Measurements from ENCODE around the gene ADTRP.

ADTRP gene

DNA sequence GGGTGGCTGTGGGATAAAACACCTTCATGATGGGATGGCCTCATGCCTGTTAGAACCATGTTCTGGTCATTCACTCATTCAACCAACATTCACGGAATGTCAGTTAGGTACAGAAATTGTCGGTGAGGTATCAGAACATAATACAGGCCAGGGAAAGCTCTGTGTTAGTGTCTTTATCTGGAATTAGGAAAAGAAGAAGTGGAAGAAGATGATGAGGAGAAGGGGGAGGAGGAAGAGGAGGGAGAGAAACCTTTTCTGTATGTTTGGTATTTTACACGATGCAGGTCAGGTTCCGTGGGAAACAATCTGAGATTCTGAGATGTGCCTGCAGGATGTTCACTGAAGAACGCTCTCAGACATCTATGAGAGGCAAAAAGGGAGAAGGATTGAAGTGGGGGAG lies 5.6 kb downstream of the ADTRP start:
- no peak for DNase-seq (ENCODE audit: low spot score)

DNA sequence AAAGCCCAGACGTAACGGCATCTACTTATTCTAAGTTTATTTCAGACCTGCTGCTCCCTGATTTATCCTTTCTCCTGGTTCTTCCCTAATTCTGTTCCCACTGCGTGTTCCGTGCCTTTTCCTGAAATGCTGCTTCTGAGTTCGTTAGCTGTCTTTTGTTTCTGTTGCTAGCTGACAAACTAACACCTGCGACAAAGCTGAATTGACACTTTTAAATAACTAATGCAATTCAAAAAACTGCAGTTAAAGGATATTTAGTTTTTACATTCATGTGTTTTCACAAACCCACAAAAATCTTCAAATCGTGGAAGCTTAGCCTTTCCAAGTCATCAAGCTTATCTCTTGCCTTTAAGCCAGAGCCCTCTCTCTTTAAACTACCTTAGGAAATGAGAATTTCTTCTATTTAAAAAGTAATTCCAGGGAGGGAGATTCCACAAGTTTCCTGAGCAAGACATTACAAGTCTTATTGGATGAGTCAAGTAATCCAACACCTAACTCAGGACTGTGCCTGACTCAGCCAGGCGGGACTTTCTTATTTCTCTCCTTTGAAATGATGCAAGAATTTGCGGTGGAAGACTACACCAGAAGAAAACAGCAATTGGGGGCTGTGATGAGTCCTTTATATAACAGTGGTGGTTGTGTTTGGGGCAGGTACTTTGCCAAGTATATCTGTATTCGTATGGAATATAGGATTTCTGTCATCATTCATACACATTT lies 6.3 kb downstream of the ADTRP start:
- no peak for DNase-seq (ENCODE audit: low spot score)

DNA sequence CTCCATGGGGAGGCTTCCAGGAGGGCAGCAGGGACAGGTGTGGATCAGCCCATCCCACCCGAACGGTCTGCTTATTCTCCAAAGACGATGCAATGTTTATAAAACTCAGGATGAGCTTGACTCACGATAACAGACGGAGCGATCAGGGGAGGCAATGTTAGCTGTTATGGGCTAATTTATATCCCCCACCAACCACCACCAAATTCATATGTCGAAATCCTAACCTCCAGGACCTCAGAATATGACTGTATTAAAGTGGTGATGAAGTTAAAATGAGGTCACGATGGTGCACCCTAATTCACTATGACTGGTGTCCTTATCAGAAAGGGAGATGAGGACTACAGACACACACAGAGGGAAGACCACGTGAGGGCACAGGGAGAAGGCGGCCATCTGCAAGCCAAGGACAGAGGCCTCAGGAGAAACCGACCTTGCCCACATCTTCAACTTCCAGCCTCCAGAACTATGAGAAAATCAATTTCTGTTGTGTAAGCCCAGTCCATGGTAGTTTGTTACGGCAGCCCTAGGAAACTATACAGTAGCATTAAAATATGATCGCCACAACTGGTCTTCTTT lies 7.0 kb downstream of the ADTRP start:
- DNase-seq (ENCODE audit: low spot score) = no peak

- peak; percentile 65 for DNase-seq (ENCODE audit: low spot score)
These were observed 7.8 kb downstream of the ADTRP start for GRCh38 chr6:11770546-11771466.

DNA sequence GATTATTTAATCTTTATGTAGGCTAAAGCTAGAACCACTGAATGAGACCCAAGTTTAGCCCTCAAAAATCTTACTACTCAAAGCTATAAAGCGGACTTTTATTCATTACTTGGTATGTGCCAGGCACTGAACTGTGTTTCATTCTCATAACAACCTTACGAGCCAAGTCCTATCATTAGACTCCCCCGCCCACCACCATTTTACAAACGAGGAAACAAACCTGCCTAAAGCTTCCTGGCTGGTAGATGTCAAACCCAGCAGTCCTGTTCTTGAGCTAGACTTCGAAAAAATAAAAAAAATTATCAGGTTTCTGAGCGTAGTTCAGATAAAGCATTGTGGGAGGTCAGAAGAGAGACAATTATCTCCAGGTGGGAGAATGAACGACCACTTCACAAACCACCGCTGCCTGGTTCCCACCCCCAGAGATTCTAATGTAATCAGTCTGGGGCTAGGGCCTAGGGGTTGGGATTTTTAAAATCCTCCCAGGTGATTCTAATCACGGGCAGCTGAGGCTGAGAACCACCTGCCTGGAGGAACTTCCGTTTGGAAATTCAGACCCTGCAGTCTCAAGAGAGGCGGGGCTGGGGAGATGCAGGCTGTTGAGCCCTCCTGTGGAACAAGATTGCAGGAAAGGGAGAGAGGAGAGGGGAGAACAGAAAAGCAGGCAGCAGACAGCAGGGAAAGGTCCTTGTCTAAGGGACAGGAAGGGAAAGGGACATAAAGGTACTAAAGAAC lies 8.6 kb downstream of the ADTRP start:
- DNase-seq (ENCODE audit: low spot score) = no peak

DNA sequence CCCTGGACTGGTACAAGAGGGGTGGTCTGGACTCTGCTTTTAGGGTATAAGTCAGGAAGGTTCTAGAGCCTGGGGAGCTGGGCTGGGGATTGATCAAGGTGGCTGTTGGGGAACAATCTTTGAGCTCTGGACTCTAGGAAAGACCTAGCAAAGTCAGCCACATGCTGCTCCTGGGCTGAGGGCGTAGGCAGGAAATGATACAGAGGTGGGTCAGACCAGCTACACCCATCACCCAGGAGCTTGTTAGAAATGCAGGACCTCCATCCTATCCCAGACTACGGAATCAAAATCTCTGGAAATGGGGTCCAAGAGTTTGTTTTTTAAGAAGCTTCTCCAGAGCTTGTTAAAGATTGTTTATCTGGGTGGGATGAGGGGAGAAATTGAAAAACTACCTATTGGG lies 9.4 kb downstream of the ADTRP start:
- DNase-seq (ENCODE audit: low spot score) = no peak

DNA sequence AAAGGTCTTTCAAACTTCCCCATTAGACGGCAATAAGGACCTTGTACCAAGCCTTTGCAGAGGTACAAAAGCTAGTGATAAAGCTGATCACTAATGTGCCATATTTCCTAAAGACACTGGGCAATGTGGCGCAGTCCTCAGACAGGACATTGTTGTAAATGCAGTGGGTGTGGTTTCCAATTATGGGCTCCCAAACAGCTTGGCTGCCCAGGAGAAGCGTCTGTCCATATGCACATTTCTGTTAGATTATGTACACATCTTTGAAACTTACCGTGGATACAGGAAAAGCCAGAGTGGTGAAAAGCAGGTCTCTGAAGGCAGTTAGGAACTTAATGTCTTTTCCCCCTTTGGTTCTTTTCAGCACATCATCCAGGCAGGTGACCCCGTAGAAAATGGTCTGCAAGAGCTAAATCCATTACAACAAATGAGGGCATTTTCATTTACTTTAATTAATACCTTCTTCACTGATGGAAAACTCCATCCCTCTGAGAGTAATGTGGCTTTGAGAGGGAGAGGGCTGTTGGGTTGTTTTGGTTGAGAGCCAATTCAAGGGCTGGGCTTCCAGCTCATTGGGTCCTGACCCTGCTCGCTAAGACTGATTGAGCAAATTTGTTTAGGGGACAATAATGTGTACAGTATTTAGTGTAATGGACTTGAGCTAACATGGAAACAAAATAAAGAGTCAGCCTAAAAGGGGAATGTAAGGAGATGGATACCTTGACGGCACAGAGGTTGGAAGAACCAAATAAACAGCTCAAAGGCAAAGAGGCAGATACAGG lies 10.4 kb downstream of the ADTRP start:
- DNase-seq (ENCODE audit: low spot score) = no peak

DNA sequence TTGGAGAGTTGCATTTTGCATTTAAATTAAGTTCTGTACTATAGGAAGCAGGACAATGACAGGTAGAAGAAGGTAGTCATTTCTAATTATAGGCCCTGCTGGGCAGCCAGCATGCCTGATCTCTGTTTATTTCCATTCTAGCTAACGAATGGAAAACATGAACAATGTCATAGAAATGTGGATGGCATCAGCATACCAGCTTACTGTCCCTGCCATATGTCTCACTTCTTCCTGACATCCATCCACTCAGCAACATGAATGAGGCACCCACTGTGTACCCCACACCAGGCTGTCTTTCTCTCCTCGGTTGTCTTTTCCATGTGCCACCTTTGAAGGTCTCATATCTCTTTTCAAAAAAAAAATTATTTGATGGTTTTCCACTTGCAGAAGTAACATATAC lies 11.1 kb downstream of the ADTRP start:
- DNase-seq (ENCODE audit: low spot score) = no peak

DNA sequence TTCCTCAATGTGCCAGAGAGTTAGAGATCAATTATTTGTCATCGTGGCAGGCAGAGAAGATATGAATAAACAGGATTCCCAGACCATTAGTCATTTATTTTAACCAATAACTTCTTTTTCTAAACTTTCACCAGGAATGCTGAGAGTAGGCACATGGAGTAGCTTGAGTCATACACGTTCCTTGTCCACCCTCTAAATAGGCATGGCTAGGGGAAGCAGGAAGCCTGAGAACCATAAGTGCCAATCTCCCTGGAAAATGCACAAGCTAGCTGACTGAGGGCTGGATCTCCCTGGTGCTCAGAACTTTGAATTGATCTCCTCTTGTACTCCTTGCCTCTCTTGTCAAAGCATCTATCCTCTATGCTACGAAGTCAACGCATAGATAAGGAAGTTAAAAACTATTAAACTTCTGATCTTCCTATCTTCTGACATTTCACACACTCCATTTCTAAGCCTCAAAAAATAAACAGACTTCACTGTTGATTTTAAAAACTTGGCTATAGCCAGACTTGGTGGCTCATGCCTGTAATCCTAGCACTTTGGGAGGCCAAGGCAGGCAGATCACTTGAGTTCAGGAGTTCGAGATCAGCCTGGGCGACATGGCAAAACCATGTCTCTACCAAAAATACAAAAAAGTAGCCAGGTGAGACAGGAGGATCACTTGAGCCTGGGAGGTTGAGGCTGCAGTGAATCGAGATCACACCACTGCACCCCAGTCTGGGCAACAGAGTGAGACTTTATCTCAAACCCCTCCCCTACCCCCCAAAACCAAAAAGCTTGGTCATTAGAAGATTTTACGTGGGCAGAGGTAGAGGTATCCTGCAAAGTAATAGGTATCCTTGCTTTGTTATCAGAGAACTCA lies 11.8 kb downstream of the ADTRP start:
- no peak for DNase-seq (ENCODE audit: low spot score)

DNA sequence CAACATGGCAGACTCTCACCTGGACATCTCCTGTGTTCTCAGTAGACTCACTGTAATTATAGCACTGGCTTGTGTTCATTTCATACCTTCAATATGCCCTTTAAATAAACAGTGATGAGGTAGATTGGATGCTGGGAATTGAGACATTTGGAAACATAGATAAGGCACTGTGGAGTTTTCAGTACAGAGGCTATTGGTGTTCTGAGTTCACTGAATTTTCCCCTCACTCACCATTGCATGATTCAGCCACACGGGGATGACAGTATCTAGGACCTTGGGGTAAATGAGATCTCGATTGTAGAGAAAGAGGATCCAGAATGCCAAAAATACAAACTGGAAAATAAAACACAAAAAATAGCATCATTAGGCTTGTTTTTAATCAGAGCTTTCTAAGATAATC lies 12.6 kb downstream of the ADTRP start:
- DNase-seq (ENCODE audit: low spot score) = no peak

- no peak for DNase-seq (ENCODE audit: low spot score)
These were observed 14.4 kb downstream of the ADTRP start for GRCh38 chr6:11764250-11764604.

DNA sequence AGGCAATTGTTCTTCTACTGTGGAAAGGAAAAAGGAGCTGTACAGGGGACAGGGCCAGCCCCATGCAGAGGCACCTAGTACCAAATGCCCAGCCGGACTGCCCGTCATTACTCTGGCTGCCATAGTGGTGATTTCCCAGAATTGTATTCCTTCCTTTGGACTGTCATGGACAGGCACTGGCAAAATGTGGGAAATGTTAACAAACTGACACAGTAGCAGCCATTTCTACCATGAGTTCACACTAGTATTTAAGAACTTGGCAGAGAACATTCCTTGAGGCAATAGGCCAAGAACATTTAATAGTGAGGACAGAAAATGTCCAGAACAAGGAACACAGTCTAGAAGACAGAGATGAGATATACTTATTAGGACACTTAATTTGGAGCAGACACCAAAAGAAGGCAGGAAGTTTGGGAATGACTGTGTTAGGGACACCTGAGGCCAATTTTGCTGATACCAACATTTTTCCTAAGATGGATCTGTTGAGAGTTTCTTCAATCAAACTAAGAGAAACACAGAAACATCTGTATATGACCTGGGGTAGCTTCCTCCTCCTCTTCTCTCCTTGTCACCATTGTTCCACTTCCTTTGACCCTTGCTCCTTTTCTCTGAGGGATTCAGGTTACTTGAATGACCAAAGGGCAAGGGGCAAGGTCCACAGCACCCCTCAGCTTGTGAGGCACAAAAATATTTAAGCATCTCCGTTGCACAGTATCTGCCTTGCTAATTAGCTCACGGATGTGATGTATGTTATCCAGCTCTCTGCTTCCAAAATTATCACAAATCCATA lies 14.9 kb downstream of the ADTRP start:
- DNase-seq (ENCODE audit: low spot score) = no peak

DNA sequence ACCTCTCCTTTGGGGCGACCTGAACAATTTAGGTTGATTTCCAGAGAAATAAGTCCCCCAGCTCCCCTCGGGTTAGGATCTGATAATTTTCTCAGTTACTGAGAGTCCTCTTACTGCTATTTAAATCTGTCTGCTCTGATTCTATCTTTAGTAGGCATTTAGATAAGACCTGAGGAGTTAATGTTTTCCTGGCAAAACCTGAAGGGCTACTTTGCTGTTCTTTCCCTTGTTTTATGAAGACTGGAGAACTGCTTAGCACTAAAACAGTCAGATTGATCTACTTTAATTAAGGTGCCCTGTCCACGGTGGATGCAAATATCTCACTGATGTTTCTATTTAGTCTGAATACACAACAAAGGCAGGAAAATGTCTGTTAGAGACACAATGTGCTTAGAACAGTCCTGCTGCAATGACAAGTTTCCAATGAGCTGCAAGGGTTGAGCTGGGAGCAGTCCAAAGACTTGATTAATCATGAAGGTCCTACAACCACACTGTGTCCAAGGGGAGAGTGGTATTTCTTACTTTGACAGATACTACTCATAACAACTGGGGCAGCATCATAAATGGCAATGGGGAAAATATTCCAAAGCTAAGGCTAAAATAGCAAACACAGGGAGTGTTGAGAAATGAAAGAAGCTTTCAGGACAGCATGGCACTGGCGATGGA lies 15.7 kb downstream of the ADTRP start:
- no peak for DNase-seq (ENCODE audit: low spot score)

- no peak for DNase-seq (ENCODE audit: low spot score)
These were observed 16.6 kb downstream of the ADTRP start for GRCh38 chr6:11761744-11762620.

DNA sequence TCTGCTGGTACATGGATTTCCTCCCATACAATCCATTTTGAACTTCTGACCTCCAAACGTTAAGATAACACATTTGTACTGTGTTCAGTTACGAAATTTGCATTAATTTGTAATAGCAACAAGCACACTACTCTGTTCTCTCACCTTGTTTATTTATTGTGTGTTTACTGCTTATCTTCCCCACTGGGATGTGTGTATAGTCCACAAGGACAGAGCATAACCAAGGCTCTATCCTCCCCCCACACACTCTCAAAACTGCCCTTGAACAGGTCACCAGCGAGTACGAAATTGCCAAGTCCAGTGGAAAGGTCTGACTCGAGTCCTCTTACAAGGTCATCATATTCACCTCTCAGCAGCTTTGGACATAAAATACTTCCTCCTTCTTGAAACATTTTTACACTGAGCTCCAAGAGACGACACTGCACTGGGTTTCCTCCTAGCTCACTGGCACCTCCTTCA lies 18.6 kb downstream of the ADTRP start:
- DNase-seq (ENCODE audit: low spot score) = no peak

DNA sequence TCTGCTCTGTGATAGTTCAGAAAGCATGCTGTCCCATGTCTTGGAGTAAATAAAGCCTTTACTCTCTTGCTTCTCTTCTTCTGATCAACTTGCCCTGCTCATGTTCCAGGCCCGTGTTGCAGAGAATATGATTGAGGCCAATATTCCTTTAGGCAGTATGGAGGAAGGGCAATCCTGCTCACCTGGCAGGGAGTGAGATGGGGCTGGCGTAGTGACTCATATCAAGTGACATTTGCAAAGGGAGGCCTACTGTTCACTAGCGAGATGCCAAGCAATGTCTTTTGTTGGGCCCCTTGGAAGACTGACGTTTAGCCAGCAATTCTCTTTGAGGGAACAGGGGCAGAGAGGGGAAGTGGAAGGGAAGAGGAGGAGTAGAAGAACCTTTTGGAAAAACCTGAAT lies 19.7 kb downstream of the ADTRP start:
- no peak for DNase-seq (ENCODE audit: low spot score)

- no peak for DNase-seq (ENCODE audit: low spot score)
These were observed 21.9 kb downstream of the ADTRP start for GRCh38 chr6:11756726-11757125.

- DNase-seq (ENCODE audit: low spot score) = no peak
These were observed 22.3 kb downstream of the ADTRP start for GRCh38 chr6:11756292-11756691.

Measured in Ammon's horn (tissue), 1 donor.